ENCODE data around the gene SCGB1D2. TPM values are rescaled to one million over a fixed set of nuclear protein-coding genes. Genes with fewer than 3 reads are reported as not detected.
A peak's percentile ranks its signal among the peaks of the same experiment; 100 is the strongest.

SCGB1D2 gene
- total and polyA plus RNA-seq, 9 of the 15 experiments (the other 6 are each of a cell fraction or from before 2014, with no cell fraction given), result not detected

GRCh38 chr11:62195945-62196344 is 46.1 kb upstream of the SCGB1D2 start (continued):
- TF ChIP-seq ARNT (IDR thresholded peaks at IDR 0.05) (no peak), REST (IDR thresholded peaks at IDR 0.05; ENCODE audit: borderline replicate concordance) (peak; percentile 37; the same call in 1 of the 2 replicates), REST (CRISPR knock-in tag; IDR thresholded peaks at IDR 0.05; ENCODE audit: low read depth) (no peak), GTF2E2 (tag; IDR thresholded peaks at IDR 0.05) (no peak), ZNF121 (CRISPR knock-in tag; conservative IDR thresholded peaks at IDR 0.05) (no peak), TAF9B (IDR thresholded peaks at IDR 0.05; ENCODE audit: partially characterized antibody) (no peak), HNRNPLL (IDR thresholded peaks at IDR 0.05; ENCODE audit: low read depth, low read length, poor library complexity, severe bottlenecking) (no peak)

Data from K562 (cell line).